Measurements from ENCODE around the gene FCRL4. TPM values are rescaled to one million over a fixed set of nuclear protein-coding genes. Genes with fewer than 3 reads are reported as not detected.

The FCRL4 gene
- total RNA-seq, 1 donor from 2014 or later: not detected

DNA sequence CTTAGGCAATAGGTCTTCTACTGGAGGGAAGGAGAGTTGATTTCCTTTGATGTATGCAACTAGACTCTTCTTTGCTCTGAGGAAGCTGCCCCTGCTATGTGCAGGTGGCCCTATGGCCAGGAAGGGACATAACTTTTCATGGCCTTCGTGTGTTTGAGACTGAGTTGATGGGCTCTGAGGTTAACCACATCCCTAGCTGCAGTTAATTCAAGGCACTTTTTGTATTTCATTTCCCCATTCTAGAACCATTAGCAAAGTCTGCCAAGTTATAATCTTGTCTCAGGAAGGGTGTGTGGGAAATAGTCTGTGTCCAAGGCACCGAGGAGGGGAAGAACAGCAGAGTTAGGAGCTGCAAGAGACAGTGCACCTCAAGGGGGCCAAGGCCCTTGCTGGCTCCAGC lies 2.5 kb downstream of the FCRL4 start:
- Mint-ChIP-seq H3K4me1 (ENCODE audit: low read depth, unreplicated experiment) (peaks cover 7% of the 10 kb centered on the region), H3K27ac (ENCODE audit: unreplicated experiment) (no peak overlapping the region), H3K9me3 (ENCODE audit: unreplicated experiment) (no peaks in the 10 kb centered on the region), H3K4me3 (ENCODE audit: unreplicated experiment) (no peak overlapping the region), H3K27me3 (ENCODE audit: low read depth, unreplicated experiment) (no peaks in the 10 kb centered on the region), H3K36me3 (ENCODE audit: low read depth, unreplicated experiment) (no peaks in the 10 kb centered on the region)
- TF ChIP-seq, protein P1, sequence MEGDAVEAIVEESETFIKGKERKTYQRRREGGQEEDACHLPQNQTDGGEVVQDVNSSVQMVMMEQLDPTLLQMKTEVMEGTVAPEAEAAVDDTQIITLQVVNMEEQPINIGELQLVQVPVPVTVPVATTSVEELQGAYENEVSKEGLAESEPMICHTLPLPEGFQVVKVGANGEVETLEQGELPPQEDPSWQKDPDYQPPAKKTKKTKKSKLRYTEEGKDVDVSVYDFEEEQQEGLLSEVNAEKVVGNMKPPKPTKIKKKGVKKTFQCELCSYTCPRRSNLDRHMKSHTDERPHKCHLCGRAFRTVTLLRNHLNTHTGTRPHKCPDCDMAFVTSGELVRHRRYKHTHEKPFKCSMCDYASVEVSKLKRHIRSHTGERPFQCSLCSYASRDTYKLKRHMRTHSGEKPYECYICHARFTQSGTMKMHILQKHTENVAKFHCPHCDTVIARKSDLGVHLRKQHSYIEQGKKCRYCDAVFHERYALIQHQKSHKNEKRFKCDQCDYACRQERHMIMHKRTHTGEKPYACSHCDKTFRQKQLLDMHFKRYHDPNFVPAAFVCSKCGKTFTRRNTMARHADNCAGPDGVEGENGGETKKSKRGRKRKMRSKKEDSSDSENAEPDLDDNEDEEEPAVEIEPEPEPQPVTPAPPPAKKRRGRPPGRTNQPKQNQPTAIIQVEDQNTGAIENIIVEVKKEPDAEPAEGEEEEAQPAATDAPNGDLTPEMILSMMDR (IDR thresholded peaks at IDR 0.05; ENCODE audit: insufficient read depth, low read depth, low read length): no peak
- no peaks in the 10 kb centered on the region for H3K4me1 ChIP-seq (ENCODE audit: insufficient read depth, low read length)
- H3K27me3 ChIP-seq (ENCODE audit: insufficient read depth, low read length): no peaks in the 10 kb centered on the region
- H3K27ac ChIP-seq (ENCODE audit: low read depth, low read length): no peak overlapping the region
- no peak overlapping the region for H2AFZ ChIP-seq (ENCODE audit: low read depth, low read length)
- DNase-seq (ENCODE audit: low read depth) (no peak), FAIRE-seq (no peak)
- no peak overlapping the region for H3K4me3 ChIP-seq (ENCODE audit: insufficient read depth, low read depth, low read length)
- H3K9me3 ChIP-seq (ENCODE audit: insufficient read depth, low read depth, low read length): no peaks in the 10 kb centered on the region
- H4K20me1 ChIP-seq (ENCODE audit: insufficient read depth, low read length): no peaks in the 10 kb centered on the region
- H3K4me2 ChIP-seq (ENCODE audit: low read length): no peak overlapping the region
- no peaks in the 10 kb centered on the region for H3K36me3 ChIP-seq (ENCODE audit: insufficient read depth, low read length)
- no peaks in the 10 kb centered on the region for H3K79me2 ChIP-seq (ENCODE audit: insufficient read depth, low read length)
- no peak overlapping the region for H3K9ac ChIP-seq (ENCODE audit: low read length)

DNA sequence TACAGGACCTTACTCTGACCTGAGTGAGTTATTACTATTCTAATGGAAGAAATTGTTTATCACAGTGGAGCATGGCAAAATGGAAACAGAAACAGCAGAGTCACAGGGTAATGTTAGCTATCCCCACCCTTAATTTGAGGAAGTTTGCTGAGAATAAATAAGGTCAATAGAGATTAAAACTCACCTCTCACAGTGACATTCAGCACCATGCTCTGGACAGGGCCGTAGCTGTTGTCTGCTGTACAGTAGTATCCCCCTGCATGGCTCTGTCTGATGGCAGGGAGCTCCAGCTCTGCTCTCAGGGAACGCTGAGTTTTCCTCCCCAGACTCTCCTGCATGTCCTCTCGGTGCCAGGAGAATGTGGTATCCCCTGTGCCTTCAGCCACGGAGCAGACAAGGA lies 11.9 kb downstream of the FCRL4 start:
- H4K20me1 ChIP-seq (ENCODE audit: insufficient read depth, low read length): no peaks in the 10 kb centered on the region
- Mint-ChIP-seq H3K4me1 (ENCODE audit: low read depth, unreplicated experiment) (no peaks in the 10 kb centered on the region), H3K27me3 (ENCODE audit: low read depth, unreplicated experiment) (peaks cover 25% of the 10 kb centered on the region), H3K27ac (ENCODE audit: unreplicated experiment) (no peak overlapping the region), H3K36me3 (ENCODE audit: low read depth, unreplicated experiment) (no peaks in the 10 kb centered on the region), H3K9me3 (ENCODE audit: unreplicated experiment) (peaks cover 3% of the 10 kb centered on the region), H3K4me3 (ENCODE audit: unreplicated experiment) (no peak overlapping the region)
- H2AFZ ChIP-seq (ENCODE audit: low read depth, low read length): no peak overlapping the region
- no peak for TF ChIP-seq EZH2 (IDR thresholded peaks at IDR 0.05; ENCODE audit: insufficient read depth, low read length)
- TF ChIP-seq, protein P1 (IDR thresholded peaks at IDR 0.05; ENCODE audit: insufficient read depth, low read depth, low read length): no peak
- no peak overlapping the region for H3K4me3 ChIP-seq (ENCODE audit: insufficient read depth, low read depth, low read length)
- H3K27ac ChIP-seq (ENCODE audit: low read depth, low read length): no peak overlapping the region
- no peaks in the 10 kb centered on the region for H3K9me3 ChIP-seq (ENCODE audit: insufficient read depth, low read depth, low read length)
- H3K4me1 ChIP-seq (ENCODE audit: insufficient read depth, low read length): no peaks in the 10 kb centered on the region
- no peaks in the 10 kb centered on the region for H3K36me3 ChIP-seq (ENCODE audit: insufficient read depth, low read length)
- no peaks in the 10 kb centered on the region for H3K27me3 ChIP-seq (ENCODE audit: insufficient read depth, low read length)
- no peak overlapping the region for H3K9ac ChIP-seq (ENCODE audit: low read length)
- no peak overlapping the region for H3K4me2 ChIP-seq (ENCODE audit: low read length)
- DNase-seq (ENCODE audit: low read depth) (no peak), FAIRE-seq (no peak)
- H3K79me2 ChIP-seq (ENCODE audit: insufficient read depth, low read length): no peaks in the 10 kb centered on the region

DNA sequence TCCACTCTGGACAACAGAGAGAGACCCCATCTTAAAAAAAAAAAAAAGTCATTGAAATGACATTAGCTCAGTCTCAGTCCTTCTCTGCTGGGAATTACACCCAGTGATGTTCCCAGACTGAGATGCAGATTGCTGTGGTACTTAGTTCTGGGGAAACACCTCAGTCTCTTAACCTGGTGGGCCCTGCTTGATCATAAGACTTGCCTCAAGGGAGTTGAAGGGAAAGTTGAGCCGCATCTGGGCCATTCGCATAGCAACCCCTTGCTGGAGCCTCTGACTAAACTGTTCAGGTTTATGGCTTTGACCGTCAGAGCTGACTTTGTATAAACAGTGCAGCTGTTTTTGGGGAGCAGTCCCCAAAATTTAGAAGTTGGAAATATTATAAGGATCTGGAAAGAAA lies 13.4 kb downstream of the FCRL4 start:
- peaks cover 3% of the 10 kb centered on the region for H3K9me3 Mint-ChIP-seq (ENCODE audit: unreplicated experiment)
- H3K4me3 ChIP-seq (ENCODE audit: insufficient read depth, low read depth, low read length): no peak overlapping the region
- H2AFZ ChIP-seq (ENCODE audit: low read depth, low read length): no peak overlapping the region
- H3K4me2 ChIP-seq (ENCODE audit: low read length): no peak overlapping the region
- H3K4me3 Mint-ChIP-seq (ENCODE audit: unreplicated experiment): no peak overlapping the region
- no peaks in the 10 kb centered on the region for H3K4me1 ChIP-seq (ENCODE audit: insufficient read depth, low read length)
- H3K36me3 Mint-ChIP-seq (ENCODE audit: low read depth, unreplicated experiment): no peaks in the 10 kb centered on the region
- no peak overlapping the region for H3K27ac Mint-ChIP-seq (ENCODE audit: unreplicated experiment)
- H3K27ac ChIP-seq (ENCODE audit: low read depth, low read length): no peak overlapping the region
- H3K9ac ChIP-seq (ENCODE audit: low read length): no peak overlapping the region
- no peaks in the 10 kb centered on the region for H3K4me1 Mint-ChIP-seq (ENCODE audit: low read depth, unreplicated experiment)
- no peak for DNase-seq (ENCODE audit: low read depth)
- H3K79me2 ChIP-seq (ENCODE audit: insufficient read depth, low read length): no peaks in the 10 kb centered on the region
- TF ChIP-seq, protein P1 (IDR thresholded peaks at IDR 0.05; ENCODE audit: insufficient read depth, low read depth, low read length): no peak
- TF ChIP-seq EZH2 (IDR thresholded peaks at IDR 0.05; ENCODE audit: insufficient read depth, low read length): no peak
- no peaks in the 10 kb centered on the region for H3K36me3 ChIP-seq (ENCODE audit: insufficient read depth, low read length)
- FAIRE-seq: no peak
- H3K9me3 ChIP-seq (ENCODE audit: insufficient read depth, low read depth, low read length): no peaks in the 10 kb centered on the region
- H4K20me1 ChIP-seq (ENCODE audit: insufficient read depth, low read length): no peaks in the 10 kb centered on the region
- no peaks in the 10 kb centered on the region for H3K27me3 ChIP-seq (ENCODE audit: insufficient read depth, low read length)
- peaks cover 25% of the 10 kb centered on the region for H3K27me3 Mint-ChIP-seq (ENCODE audit: low read depth, unreplicated experiment)
